GM18951 (cell line): Measurements from ENCODE around the gene GUCY1B1.

Experiments used
- POLR2A ChIP-seq: IDR thresholded peaks from 4 replicates; pipeline ENCODE4 v1.6.1; 2011; ENCODE audit warnings: mild to moderate bottlenecking; ENCODE audit not compliant: insufficient read length, insufficient read depth; ENCODE audit errors: extremely low read depth
- in situ Hi-C: fragments of 300-500 bp; cut with MboI; formaldehyde crosslinking; loops from one replicate; pipeline ENCODE4 v1.12.0; 2022; ENCODE audit warnings: low sequenced_read_pairs, mixed read lengths, inconsistent platforms; ENCODE audit not compliant: unreplicated experiment

GUCY1B1 gene

GRCh38 chr4:155822572-155822971 is 63.8 kb downstream of the GUCY1B1 start:
- in situ Hi-C loops, result no loop called here
- no peak for TF ChIP-seq POLR2A

DNA sequence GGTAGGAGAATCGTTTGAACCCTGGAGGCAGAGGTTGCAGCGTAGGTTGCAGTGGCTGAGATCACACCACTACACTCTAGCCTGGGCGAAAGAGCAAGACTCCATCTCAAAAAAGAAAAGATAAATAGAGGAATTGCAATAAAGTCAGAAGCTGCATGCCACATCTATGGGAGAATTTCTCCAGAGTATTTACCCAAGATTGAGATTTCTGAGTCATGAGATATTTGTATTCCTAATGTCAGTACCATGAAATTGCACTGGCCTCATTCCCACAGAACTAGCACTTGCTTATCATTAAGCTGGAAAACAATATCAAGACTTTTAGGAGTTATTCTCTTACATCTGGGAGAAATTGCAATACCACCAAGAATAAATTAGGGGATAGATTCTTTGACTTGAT is 69.8 kb downstream of the GUCY1B1 start:
- TF ChIP-seq POLR2A, result no peak
- in situ Hi-C loops, result no loop called here

DNA sequence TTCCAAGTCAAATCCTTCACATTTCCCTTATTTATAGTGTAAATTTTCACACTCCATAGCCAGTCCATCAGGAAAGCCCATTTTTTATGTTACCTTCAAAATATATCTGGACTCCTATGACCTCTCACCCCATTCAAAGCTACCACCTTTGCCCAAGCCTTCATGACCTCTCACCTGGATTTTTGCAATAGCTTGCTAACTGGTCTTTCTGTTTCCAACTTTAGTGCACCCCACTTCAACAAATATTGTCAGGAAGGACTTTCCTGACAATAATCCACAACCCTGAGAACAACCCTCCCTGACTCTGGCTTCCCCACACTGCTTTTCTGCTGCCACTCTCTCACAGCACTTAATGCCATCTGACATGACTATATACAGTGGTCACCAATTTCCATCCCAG is 73.8 kb downstream of the GUCY1B1 start:
- in situ Hi-C loops, result no loop called here
- no peak for TF ChIP-seq POLR2A

DNA sequence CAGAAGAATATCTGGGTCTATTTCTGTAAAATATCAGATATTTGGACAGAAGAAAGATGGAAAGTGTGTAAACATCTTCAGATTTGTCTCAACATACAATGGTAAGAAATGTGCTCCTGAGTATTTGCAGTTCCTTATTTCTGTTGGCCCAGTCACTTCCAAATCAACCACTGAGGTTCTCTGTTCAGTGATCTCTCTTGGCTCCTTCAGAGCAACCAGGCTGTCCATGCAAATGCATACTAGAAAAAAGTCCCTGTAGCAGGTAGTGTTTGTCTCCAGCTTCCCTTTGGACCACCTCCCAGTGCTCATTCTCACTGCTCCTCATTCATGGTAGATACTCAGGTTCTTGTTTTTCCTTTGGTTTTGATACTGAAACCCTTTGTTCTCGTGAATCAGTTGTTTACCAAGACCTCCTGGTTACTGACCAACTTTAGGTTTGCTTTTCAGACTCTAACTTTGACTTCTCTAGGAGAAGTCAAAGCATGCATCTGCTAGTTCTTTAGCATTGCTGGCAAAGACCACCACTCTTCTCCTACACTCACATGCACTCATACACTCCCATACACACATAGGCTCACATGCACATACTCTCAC is 78.5 kb downstream of the GUCY1B1 start:
- in situ Hi-C loops, result no loop called here
- no peak for TF ChIP-seq POLR2A

GRCh38 chr4:155842080-155842479 is 83.3 kb downstream of the GUCY1B1 start:
- in situ Hi-C loops, result no loop called here
- TF ChIP-seq POLR2A, result no peak

DNA sequence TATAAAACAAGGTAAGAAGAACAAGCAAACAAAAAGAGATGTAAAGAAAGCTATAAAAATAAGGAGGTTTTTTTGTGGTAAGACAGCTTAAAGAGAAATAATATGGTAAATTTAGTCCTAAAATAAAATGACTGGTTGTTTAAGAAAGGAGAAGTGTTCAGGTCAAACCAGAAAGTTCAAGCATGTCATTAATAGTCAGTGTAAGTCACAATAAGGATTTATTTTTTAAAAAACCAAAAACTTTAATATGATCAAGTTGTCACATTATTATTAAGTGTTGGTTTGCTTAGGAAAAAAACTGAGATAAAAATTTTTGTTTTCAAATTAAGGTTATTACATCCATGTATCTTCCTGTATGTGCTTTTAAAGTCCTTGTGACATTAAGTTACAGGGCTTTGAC is 88.1 kb downstream of the GUCY1B1 start:
- in situ Hi-C loops, result no loop called here
- no peak for TF ChIP-seq POLR2A

- TF ChIP-seq POLR2A, result no peak
- in situ Hi-C loops, result no loop called here
Measured at GRCh38 chr4:155849042-155849441, 90.2 kb downstream of the GUCY1B1 start.

DNA sequence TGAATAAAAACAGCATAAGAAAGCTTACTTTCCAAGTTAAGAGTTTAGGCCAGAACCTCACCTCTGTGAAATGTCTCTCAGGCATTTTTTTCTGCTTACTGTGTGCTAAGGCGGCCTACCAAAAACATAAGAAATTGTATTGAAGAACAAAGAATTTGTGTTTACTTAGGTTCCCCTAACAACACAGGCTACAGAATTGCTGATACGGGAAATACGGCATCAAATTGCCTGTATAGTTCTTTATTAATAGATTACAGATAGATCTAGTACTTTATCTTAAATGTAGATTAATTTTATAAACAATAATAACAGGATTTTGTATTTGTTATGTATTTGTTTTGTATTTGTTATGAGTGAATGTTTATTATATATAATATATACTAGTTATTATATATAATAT is 94.4 kb downstream of the GUCY1B1 start:
- in situ Hi-C loops, result no loop called here
- no peak for TF ChIP-seq POLR2A

DNA sequence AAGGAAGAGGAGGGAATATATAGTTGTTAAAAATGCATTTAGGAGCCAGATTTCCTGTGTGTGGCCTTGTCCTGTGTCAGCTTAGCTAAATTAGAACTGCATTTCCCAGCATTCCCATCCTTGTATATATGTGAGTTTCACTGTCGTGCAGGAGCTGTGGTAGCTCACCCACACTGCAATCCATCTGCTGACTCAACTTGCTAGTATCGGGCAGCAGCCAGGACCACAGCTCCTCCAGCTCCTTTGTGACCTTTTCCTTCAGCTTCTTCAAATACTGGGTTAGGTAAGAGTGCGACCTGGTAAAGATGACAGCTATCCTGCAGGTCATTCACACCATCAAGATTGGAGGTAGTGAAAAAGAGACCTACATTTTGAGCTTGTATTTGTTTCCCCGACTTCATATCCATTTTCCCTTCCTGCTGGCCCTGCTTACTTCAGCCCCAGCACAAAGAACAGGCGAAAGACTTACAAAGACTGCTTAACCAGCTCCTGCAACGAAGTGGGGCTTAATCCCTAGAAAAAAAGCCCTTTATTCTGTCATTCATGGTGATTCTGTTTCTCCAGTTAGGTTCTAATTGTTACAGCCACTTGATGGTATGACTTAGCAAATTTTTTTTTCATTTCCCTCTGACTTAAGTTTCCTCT is 95.9 kb downstream of the GUCY1B1 start:
- in situ Hi-C loops, result no loop called here
- no peak for TF ChIP-seq POLR2A

- in situ Hi-C loops, result no loop called here
- TF ChIP-seq POLR2A, result no peak
Measured at GRCh38 chr4:155855897-155856296, 97.1 kb downstream of the GUCY1B1 start.
